PFSK-1 (cell line): ENCODE data around the gene DNM3.

Experiments used
- FOXP2 ChIP-seq: optimal IDR thresholded peaks from 2 replicates; pipeline ENCODE3; 2011; ENCODE audit warnings: borderline replicate concordance, control low read depth, inconsistent platforms; ENCODE audit not compliant: insufficient read depth; ENCODE audit errors: extremely low read length, extremely low read depth
- POLR2AphosphoS5 ChIP-seq: IDR thresholded peaks from 2 replicates; pipeline ENCODE4 v1.6.1; 2012; ENCODE audit warnings: low read depth, mild to moderate bottlenecking, control low read depth, low read length, moderate library complexity
- REST ChIP-seq, 2 experiments: IDR thresholded peaks; 2 replicates each; pipeline versions ENCODE4 v1.6.1 to v1.8.0; 2011 to 2012; ENCODE audit warnings: low read depth in 2 of 2, low read length in 2 of 2, control low read depth in 1 of 2, inconsistent platforms in 1 of 2, mild to moderate bottlenecking in 1 of 2, moderate library complexity in 1 of 2; ENCODE audit not compliant: insufficient read depth in 1 of 2
- SIN3A ChIP-seq: IDR thresholded peaks from 2 replicates; pipeline ENCODE4 v1.6.1; 2012; ENCODE audit warnings: mild to moderate bottlenecking, low read length, moderate library complexity, borderline replicate concordance; ENCODE audit not compliant: insufficient read depth
- TAF1 ChIP-seq: IDR thresholded peaks from 2 replicates; pipeline ENCODE4 v1.6.1; 2012; ENCODE audit warnings: low read length, control low read depth, borderline replicate concordance; ENCODE audit not compliant: insufficient read depth

The DNM3 gene

GRCh38 chr1:172167796-172168596, 326.7 kb downstream of the DNM3 start:
- no peak for TF ChIP-seq REST (IDR thresholded peaks at IDR 0.05; ENCODE audit: insufficient read depth in 1 of 2, low read depth in 2 of 2, low read length in 2 of 2)
- TF ChIP-seq SIN3A = no peak
- TF ChIP-seq FOXP2 = no peak
- no peak for TF ChIP-seq POLR2AphosphoS5
- no peak for TF ChIP-seq TAF1

GRCh38 chr1:172168597-172168872, 327.2 kb downstream of the DNM3 start:
- no peak for TF ChIP-seq POLR2AphosphoS5
- TF ChIP-seq FOXP2 = no peak

GRCh38 chr1:172169836-172170235, 328.5 kb downstream of the DNM3 start:
- TF ChIP-seq POLR2AphosphoS5 (no peak), REST (IDR thresholded peaks at IDR 0.05; ENCODE audit: insufficient read depth in 1 of 2, low read depth in 2 of 2, low read length in 2 of 2) (no peak), TAF1 (no peak), FOXP2 (no peak), SIN3A (no peak)

GRCh38 chr1:172172352-172172831, 331.1 kb downstream of the DNM3 start:
- TF ChIP-seq SIN3A (no peak), TAF1 (no peak), REST (IDR thresholded peaks at IDR 0.05; ENCODE audit: insufficient read depth in 1 of 2, low read depth in 2 of 2, low read length in 2 of 2) (no peak), POLR2AphosphoS5 (no peak), FOXP2 (no peak)

- TF ChIP-seq REST (IDR thresholded peaks at IDR 0.05; ENCODE audit: insufficient read depth in 1 of 2, low read depth in 2 of 2, low read length in 2 of 2) (no peak), FOXP2 (no peak), POLR2AphosphoS5 (no peak), TAF1 (no peak), SIN3A (no peak)
These were observed 334.9 kb downstream of the DNM3 start for GRCh38 chr1:172176206-172176605.
